ENCODE measurements around the gene TTBK2.

TTBK2 gene

DNA sequence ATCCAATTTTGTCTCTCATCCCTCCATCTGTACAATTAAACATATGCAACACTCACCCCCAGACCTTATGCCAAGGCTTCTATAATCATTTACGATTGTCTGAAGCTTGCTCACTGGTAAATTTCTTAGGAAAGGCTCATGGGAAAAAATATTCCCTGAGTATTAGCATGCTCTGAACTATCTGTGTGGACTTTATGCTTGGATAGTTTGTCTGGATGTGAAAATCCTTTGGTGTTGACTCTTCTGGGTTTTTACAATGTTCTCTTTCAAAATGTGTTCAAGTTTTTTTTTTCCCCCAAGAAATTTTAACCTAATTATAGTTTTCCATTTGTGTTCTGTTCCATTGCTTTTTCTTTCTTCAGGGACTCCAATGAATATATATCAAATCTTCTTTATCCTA is 19.9 kb upstream of the TTBK2 start:
- H3K79me2 ChIP-seq, result no peaks in the 10 kb centered on the region
- no peaks in the 10 kb centered on the region for H3K27me3 ChIP-seq (ENCODE audit: control insufficient read depth, insufficient read depth, low read length)
- no peak overlapping the region for H3K4me2 ChIP-seq (ENCODE audit: low read length)

DNA sequence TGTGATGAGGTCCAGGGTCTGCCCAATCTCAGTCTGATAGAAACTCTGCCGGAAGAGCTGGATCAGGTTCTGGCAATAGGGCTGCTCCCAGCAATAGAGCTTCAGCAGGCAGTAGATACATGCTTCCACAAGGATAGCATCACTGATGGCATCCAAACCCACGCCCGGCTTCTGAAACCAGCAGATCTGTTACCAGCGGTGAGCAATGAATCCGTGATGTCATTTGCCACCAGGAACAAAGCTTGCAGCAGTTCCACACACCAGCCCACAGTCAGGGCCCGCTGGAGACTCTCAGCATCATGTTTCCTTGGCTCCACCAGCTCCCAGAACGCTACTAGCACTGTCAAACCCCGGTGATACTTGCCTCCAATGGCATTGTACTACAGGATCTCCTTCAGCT is 19.3 kb upstream of the TTBK2 start:
- Histone ChIP-seq H3K4me3 (ENCODE audit: low read depth, low read length) (no peak overlapping the region), H2AFZ (no peak overlapping the region), H3K36me3 (ENCODE audit: control insufficient read depth, insufficient read depth, low read length) (no peaks in the 10 kb centered on the region), H3K9ac (no peak overlapping the region), H3K9me3 (ENCODE audit: control insufficient read depth, low read length) (no peaks in the 10 kb centered on the region), H3K4me1 (no peaks in the 10 kb centered on the region), H3K79me2 (no peaks in the 10 kb centered on the region), H3K4me2 (ENCODE audit: low read length) (no peak overlapping the region), H3K27me3 (ENCODE audit: control insufficient read depth, insufficient read depth, low read length) (no peaks in the 10 kb centered on the region), H3K27ac (no peak overlapping the region)
- TF ChIP-seq, protein P1, sequence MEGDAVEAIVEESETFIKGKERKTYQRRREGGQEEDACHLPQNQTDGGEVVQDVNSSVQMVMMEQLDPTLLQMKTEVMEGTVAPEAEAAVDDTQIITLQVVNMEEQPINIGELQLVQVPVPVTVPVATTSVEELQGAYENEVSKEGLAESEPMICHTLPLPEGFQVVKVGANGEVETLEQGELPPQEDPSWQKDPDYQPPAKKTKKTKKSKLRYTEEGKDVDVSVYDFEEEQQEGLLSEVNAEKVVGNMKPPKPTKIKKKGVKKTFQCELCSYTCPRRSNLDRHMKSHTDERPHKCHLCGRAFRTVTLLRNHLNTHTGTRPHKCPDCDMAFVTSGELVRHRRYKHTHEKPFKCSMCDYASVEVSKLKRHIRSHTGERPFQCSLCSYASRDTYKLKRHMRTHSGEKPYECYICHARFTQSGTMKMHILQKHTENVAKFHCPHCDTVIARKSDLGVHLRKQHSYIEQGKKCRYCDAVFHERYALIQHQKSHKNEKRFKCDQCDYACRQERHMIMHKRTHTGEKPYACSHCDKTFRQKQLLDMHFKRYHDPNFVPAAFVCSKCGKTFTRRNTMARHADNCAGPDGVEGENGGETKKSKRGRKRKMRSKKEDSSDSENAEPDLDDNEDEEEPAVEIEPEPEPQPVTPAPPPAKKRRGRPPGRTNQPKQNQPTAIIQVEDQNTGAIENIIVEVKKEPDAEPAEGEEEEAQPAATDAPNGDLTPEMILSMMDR (IDR thresholded peaks at IDR 0.05), result no peak

More for the DNA sequence above, 19.9 kb upstream of the TTBK2 start:
- TF ChIP-seq, protein P1 (IDR thresholded peaks at IDR 0.05), result no peak
- H2AFZ ChIP-seq, result no peak overlapping the region
- no peaks in the 10 kb centered on the region for H3K36me3 ChIP-seq (ENCODE audit: control insufficient read depth, insufficient read depth, low read length)
- no peak overlapping the region for H3K4me3 ChIP-seq (ENCODE audit: low read depth, low read length)
- no peak overlapping the region for H3K9ac ChIP-seq
- H3K9me3 ChIP-seq (ENCODE audit: control insufficient read depth, low read length), result no peaks in the 10 kb centered on the region
- H3K4me1 ChIP-seq, result no peaks in the 10 kb centered on the region
- no peak overlapping the region for H3K27ac ChIP-seq

DNA sequence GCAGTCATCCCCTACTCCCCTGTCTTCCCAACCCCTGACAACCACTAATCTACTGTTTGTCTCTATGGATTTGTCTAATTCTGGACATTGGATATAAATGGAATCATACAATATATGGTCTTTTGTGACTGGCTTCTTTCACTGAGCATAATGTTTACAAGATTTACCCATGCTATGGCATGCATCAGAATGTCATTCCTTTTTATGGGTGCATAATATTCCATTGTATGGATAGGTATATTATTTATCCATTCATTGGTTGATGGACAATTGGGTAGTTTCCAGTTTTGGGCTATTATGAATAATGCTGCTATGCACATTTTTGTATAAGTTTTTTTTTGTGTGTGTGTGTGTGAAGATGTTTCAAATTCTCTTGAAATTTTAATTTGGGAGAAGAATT is 16.6 kb upstream of the TTBK2 start:
- Histone ChIP-seq H3K4me2 (ENCODE audit: low read length) (no peak overlapping the region), H3K9ac (no peak overlapping the region), H3K27ac (no peak overlapping the region), H3K79me2 (no peaks in the 10 kb centered on the region), H3K9me3 (ENCODE audit: control insufficient read depth, low read length) (no peaks in the 10 kb centered on the region), H3K4me1 (no peaks in the 10 kb centered on the region), H3K36me3 (ENCODE audit: control insufficient read depth, insufficient read depth, low read length) (no peaks in the 10 kb centered on the region), H2AFZ (no peak overlapping the region), H3K27me3 (ENCODE audit: control insufficient read depth, insufficient read depth, low read length) (no peaks in the 10 kb centered on the region), H3K4me3 (ENCODE audit: low read depth, low read length) (no peak overlapping the region)
- TF ChIP-seq, protein P1 (IDR thresholded peaks at IDR 0.05), result no peak

DNA sequence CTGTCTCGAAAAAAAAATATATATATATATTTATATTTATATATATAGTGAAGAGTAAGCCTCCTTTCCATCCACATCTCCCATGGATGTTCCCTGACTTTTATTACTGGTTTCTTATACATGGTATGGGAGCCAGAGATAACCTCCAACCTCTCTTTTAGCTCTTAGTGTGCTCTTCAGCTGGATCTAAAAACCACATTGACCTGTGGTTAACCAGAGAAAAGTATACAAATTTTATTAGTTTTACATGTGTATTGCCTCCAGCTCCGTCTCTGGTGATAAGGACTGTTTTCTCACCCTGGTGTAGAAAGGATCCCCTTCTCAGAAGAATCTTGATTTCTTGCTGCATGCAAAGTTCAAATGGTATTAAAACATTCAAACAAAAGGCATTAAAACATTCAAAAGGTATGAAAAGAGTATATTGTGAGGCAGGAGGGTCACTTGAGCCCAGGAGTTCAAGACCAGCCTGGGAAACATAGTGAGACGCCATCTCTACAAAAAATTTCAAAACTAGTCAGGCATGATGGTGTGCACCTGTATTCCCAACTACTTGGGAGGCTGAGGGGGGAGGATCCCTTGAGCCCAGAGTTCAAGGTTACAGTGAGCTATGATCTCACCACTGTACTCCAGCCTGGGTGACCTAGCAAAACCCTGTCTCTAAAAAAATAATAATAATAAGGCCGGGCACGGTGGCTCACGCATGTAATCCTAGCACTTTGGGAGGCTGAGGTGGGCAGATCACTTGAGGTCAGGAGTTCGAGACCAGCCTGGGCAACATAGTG is 13.5 kb upstream of the TTBK2 start:
- Histone ChIP-seq H3K4me1 (no peaks in the 10 kb centered on the region), H3K4me3 (ENCODE audit: low read depth, low read length) (no peak overlapping the region), H3K27ac (no peak overlapping the region), H3K9me3 (ENCODE audit: control insufficient read depth, low read length) (no peaks in the 10 kb centered on the region), H3K9ac (no peak overlapping the region), H3K4me2 (ENCODE audit: low read length) (no peak overlapping the region), H3K36me3 (ENCODE audit: control insufficient read depth, insufficient read depth, low read length) (no peaks in the 10 kb centered on the region), H2AFZ (no peak overlapping the region), H3K27me3 (ENCODE audit: control insufficient read depth, insufficient read depth, low read length) (no peaks in the 10 kb centered on the region), H3K79me2 (no peaks in the 10 kb centered on the region)
- TF ChIP-seq, protein P1 (IDR thresholded peaks at IDR 0.05), result no peak
